GM21825 (cell line): Measurements from ENCODE around the gene TSC1.

Source experiments
- ATAC-seq: cut with Tn5 transposase; IDR thresholded peaks from one replicate; pipeline ENCODE4 v1.9.1; 2021; ENCODE audit warnings: mild to moderate bottlenecking, moderate library complexity; ENCODE audit not compliant: unreplicated experiment

The TSC1 gene

GRCh38 chr9:132942541-132943182 lies 1.8 kb downstream of the TSC1 start:
- no peak for ATAC-seq

GRCh38 chr9:132939169-132939568 lies 5.2 kb downstream of the TSC1 start:
- no peak for ATAC-seq

- no peak for ATAC-seq
These were observed 6.9 kb downstream of the TSC1 start for GRCh38 chr9:132937463-132937901.

- no peak for ATAC-seq
These were observed 9.4 kb downstream of the TSC1 start for GRCh38 chr9:132935026-132935425.

- ATAC-seq, result no peak
These were observed 13.2 kb downstream of the TSC1 start for GRCh38 chr9:132931178-132931735.

GRCh38 chr9:132927704-132928103 lies 16.7 kb downstream of the TSC1 start:
- no peak for ATAC-seq

- ATAC-seq, result no peak
These were observed 21.0 kb downstream of the TSC1 start for GRCh38 chr9:132923346-132923902.

- ATAC-seq, result no peak
These were observed 24.7 kb downstream of the TSC1 start for GRCh38 chr9:132919614-132920268.

- ATAC-seq, result no peak
These were observed 29.5 kb downstream of the TSC1 start for GRCh38 chr9:132914924-132915323.

- ATAC-seq, result no peak
These were observed 32.3 kb downstream of the TSC1 start for GRCh38 chr9:132912131-132912530.

- ATAC-seq, result no peak
These were observed 34.0 kb downstream of the TSC1 start for GRCh38 chr9:132910376-132910775.

- ATAC-seq, result no peak
These were observed 35.1 kb downstream of the TSC1 start for GRCh38 chr9:132909311-132909710.

GRCh38 chr9:132908635-132909034 lies 35.8 kb downstream of the TSC1 start:
- ATAC-seq, result no peak

- ATAC-seq, result no peak
These were observed 38.7 kb downstream of the TSC1 start for GRCh38 chr9:132905726-132906125.

GRCh38 chr9:132903574-132904492 lies 40.6 kb downstream of the TSC1 start:
- ATAC-seq, result no peak

GRCh38 chr9:132901858-132902831 lies 42.3 kb downstream of the TSC1 start:
- ATAC-seq, result no peak

GRCh38 chr9:132898051-132898450 lies 46.4 kb downstream of the TSC1 start:
- ATAC-seq, result no peak

GRCh38 chr9:132896906-132897305 lies 47.5 kb downstream of the TSC1 start:
- no peak for ATAC-seq

- no peak for ATAC-seq
These were observed 48.2 kb downstream of the TSC1 start for GRCh38 chr9:132896264-132896663.
